ENCODE results near the gene UTY. TPM values are rescaled to one million over a fixed set of nuclear protein-coding genes. Genes with fewer than 3 reads are reported as not detected.

The UTY gene
- total and polyA plus RNA-seq, 12 donors: 0.04 to 56.7 (median 30.7) TPM; not detected in 6

GRCh38 chrY:13307959-13308358 is 171.9 kb downstream of the UTY start:
- no peaks in the 10 kb centered on the region for H3K9me3 ChIP-seq (replicated peaks in 1 of 3)
- no peak for TF ChIP-seq POLR2A (IDR thresholded peaks at IDR 0.05)
- no peak for TF ChIP-seq CTCF (IDR thresholded peaks at IDR 0.05)
- no peak for DNase-seq
- H3K27ac ChIP-seq: no peak overlapping the region
- H3K36me3 ChIP-seq (replicated peaks in 1 of 2): no peaks in the 10 kb centered on the region
- intact Hi-C loops (cut with DNase I): no loop called here
- no peaks in the 10 kb centered on the region for H3K27me3 ChIP-seq
- 95 to 100% methylated on average over 2 of the region's 2 CpGs; no CpG with 5 or more reads in 2 of the 4 donors for WGBS, 4 donors
- no peaks in the 10 kb centered on the region for H3K4me1 ChIP-seq (replicated peaks in 1 of 2)
- H3K4me3 ChIP-seq: no peak overlapping the region

GRCh38 chrY:13300795-13301194 is 179.0 kb downstream of the UTY start:
- H3K36me3 ChIP-seq (replicated peaks in 1 of 2): no peaks in the 10 kb centered on the region
- intact Hi-C loops (cut with DNase I): no loop called here
- DNase-seq: peak in 1 of 7 donors; percentile 4
- no peaks in the 10 kb centered on the region for H3K9me3 ChIP-seq (replicated peaks in 1 of 3)
- no peaks in the 10 kb centered on the region for H3K27me3 ChIP-seq
- TF ChIP-seq POLR2A (IDR thresholded peaks at IDR 0.05): no peak
- H3K4me1 ChIP-seq (replicated peaks in 1 of 2): no peaks in the 10 kb centered on the region
- WGBS, 4 donors: 43 to 54% methylated on average over 4 of the region's 4 CpGs; no CpG with 5 or more reads in 2 of the 4 donors
- no peak overlapping the region for H3K27ac ChIP-seq
- H3K4me3 ChIP-seq: no peak overlapping the region

- intact Hi-C loops (cut with DNase I): no loop called here
- H3K4me3 ChIP-seq: no peak overlapping the region
- no peaks in the 10 kb centered on the region for H3K4me1 ChIP-seq (replicated peaks in 1 of 2)
- 90 to 93% methylated on average over 3 of the region's 3 CpGs; no CpG with 5 or more reads in 2 of the 4 donors for WGBS, 4 donors
- DNase-seq: no peak
- no peaks in the 10 kb centered on the region for H3K9me3 ChIP-seq (replicated peaks in 1 of 3)
- H3K27me3 ChIP-seq: no peaks in the 10 kb centered on the region
- H3K27ac ChIP-seq: no peak overlapping the region
- TF ChIP-seq POLR2A (IDR thresholded peaks at IDR 0.05): no peak
- TF ChIP-seq CTCF (IDR thresholded peaks at IDR 0.05): no peak
- H3K36me3 ChIP-seq (replicated peaks in 1 of 2): no peaks in the 10 kb centered on the region
Measured at GRCh38 chrY:13299411-13299810, 180.4 kb downstream of the UTY start.

GRCh38 chrY:13296176-13296890 is 183.5 kb downstream of the UTY start:
- H3K27ac ChIP-seq: no peak overlapping the region
- no peaks in the 10 kb centered on the region for H3K9me3 ChIP-seq (replicated peaks in 1 of 3)
- no peaks in the 10 kb centered on the region for H3K27me3 ChIP-seq
- no peak overlapping the region for H3K4me3 ChIP-seq
- WGBS, 4 donors: 97 to 100% methylated on average over 4 of the region's 4 CpGs; no CpG with 5 or more reads in 2 of the 4 donors
- no peak for DNase-seq
- TF ChIP-seq POLR2A (IDR thresholded peaks at IDR 0.05) (no peak), CTCF (IDR thresholded peaks at IDR 0.05) (no peak)
- intact Hi-C loops (cut with DNase I): no loop called here
- no peaks in the 10 kb centered on the region for H3K36me3 ChIP-seq (replicated peaks in 1 of 2)
- H3K4me1 ChIP-seq (replicated peaks in 1 of 2): no peaks in the 10 kb centered on the region

GRCh38 chrY:13295026-13295425 is 184.8 kb downstream of the UTY start:
- Histone ChIP-seq H3K9me3 (replicated peaks in 1 of 3) (no peaks in the 10 kb centered on the region), H3K27me3 (no peaks in the 10 kb centered on the region), H3K27ac (no peak overlapping the region), H3K36me3 (replicated peaks in 1 of 2) (no peaks in the 10 kb centered on the region), H3K4me3 (no peak overlapping the region), H3K4me1 (replicated peaks in 1 of 2) (no peaks in the 10 kb centered on the region)
- peak in 2 of 7 donors; percentile 53 to 67 for DNase-seq
- intact Hi-C loops (cut with DNase I): no loop called here
- 55 to 59% methylated on average over 2 of the region's 2 CpGs; no CpG with 5 or more reads in 2 of the 4 donors for WGBS, 4 donors
- TF ChIP-seq CTCF (IDR thresholded peaks at IDR 0.05): no peak
- TF ChIP-seq POLR2A (IDR thresholded peaks at IDR 0.05): no peak

Data from adrenal gland (tissue), 12 donors.